NCI-H1436 treated with DMSO at 0.1 percent for 48 hours (cell line): Measurements from ENCODE around the gene P4HTM.

Experiments
- DNase-seq: peaks from one replicate; lab custom pipeline; 2025; lab: John Stamatoyannopoulos, UW

The P4HTM gene

DNA sequence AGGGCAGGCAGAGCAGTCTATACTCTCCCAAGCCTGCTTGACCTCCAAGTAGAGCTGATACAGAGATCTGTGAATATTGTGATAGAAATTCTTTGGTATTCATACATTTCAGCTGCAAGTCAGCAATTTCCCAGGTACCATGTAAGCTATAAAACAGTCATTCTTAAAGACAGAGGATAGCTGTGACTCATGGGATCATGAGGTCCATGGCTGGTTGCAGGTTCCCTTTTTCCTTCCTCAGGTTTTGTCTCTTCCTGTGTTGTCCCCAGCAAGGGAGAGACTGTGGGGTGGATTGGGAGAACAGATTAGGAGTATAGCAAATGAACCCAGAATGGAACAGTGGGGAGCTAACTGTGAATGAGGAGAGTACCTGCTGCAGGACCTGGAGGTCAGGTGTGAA, 5.4 kb upstream of the P4HTM start:
- DNase-seq: no peak

GRCh38 chr3:48985831-48986376, 4.1 kb upstream of the P4HTM start:
- DNase-seq: no peak

- DNase-seq: no peak
Observed at GRCh38 chr3:48989126-48989795, 780 bp upstream of the P4HTM start.

DNA sequence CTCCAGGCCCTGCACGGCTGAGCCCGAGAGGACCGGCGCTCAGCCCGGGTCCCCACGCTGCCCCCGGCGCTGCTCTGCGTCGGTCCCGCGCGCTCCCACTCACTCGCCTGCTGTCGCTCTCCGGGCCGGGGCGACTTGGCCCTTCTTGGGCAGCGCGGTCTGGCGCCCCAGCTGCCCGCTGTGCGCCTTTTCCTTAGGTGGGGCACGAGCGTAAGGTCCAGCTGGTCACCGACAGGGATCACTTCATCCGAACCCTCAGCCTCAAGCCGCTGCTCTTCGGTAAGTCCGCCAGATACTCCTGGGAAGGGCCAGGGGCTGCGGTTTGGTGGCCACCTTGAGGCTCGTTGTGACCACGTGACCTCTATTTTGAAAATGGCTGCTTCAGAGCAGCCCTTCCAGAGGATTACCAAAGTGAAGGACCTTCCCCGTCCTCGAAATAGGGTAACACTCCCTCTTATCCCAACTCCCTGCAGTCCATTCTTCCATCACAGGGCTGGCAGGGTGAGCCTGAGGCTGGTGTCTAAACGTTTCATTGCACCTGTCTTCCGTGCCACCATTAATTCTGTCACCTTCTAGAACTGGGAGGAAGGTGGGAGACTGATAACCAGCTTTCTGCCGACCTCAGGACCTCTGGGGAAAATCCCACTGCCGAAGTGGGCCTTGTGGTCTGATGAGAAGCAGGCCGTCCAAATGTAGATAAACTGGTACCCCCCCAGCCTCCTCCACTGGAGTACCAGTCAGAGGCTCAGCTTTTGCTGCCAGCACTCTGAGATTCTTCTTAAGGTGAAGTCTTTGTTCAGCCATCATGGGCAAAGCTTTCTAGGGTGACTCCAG, 812 bp downstream of the P4HTM start:
- DNase-seq: no peak

DNA sequence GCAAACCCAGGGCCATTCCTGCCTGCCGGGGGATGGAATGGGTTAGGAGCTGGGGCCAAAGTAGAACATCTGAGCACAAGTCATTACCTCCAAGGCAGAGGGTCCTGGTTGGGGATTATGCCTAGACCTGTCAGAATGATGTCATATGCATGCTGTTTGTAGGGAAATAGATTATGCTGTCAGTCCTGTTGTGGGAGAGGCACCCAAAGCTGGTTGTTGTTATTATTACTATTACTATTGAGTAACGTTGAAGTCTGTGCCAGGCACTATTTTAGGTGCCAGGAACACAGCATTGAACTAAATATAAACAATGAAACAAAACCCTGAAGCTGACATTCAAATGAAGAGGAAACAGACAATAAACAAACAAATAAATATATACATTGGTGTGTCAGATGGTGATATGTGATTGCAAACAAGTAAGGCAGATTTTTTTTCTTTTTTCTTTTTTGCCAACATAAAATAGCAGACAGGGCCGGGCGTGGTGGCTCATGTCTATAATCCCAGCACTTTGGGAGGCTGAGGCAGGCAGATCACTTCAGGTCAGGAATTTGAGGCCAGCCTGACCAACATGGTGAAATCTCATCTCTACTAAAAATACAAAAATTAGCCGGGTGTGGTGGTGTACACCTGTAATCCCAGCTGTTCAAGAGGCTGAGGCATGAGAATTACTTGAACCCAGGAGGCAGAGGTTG, 2.0 kb downstream of the P4HTM start:
- DNase-seq: no peak

- DNase-seq: no peak
Observed at GRCh38 chr3:48993834-48994233, 3.8 kb downstream of the P4HTM start.

DNA sequence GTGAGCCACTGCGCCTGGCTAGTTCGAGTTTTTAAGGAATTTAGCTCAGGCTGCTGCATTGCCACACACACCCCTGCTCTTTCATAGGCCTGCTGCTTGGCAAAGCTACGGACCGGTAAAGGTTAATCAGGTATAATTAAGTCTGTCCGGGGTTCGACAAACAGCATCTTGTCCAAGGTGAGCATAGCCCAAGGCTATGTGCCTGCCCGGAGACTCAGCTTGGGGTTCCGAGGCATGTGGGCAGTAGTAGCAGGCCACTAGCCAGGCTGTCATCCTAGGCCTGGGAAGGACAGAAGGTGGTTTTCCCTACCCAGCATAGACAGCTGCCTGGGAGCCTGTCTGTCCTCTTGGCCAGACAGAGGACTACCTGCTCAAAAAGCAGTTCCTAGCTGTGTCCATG, 6.6 kb downstream of the P4HTM start:
- no peak for DNase-seq

DNA sequence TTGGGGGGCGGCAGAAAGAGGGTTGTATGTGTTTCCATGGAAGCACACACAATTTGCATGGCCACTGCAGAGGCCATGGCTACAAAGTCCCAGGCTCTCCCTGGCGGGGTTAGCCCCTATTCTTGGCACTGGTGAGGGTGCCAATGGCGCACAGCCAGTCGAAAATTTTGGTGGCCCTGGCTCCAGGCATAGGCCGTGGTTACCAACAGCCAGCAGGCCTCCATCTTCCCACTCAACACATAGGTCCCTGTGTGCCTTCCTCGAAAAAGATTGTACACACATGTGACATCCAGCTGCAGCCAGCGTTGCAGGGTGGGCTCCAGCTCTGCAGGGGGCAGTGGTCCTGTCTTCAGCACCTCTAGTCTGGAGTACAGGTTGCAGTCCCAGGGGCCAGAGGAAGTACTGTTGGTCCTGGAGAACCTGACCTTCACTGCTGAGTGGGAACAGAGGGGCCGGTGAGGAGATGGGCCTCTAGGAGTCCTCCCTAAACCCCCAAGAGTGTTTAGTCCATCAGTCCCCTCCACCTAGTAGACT, 7.1 kb downstream of the P4HTM start:
- DNase-seq: no peak

- no peak for DNase-seq
Observed at GRCh38 chr3:48997714-48998637, 7.9 kb downstream of the P4HTM start.

GRCh38 chr3:48999085-48999858, 9.2 kb downstream of the P4HTM start:
- no peak for DNase-seq

DNA sequence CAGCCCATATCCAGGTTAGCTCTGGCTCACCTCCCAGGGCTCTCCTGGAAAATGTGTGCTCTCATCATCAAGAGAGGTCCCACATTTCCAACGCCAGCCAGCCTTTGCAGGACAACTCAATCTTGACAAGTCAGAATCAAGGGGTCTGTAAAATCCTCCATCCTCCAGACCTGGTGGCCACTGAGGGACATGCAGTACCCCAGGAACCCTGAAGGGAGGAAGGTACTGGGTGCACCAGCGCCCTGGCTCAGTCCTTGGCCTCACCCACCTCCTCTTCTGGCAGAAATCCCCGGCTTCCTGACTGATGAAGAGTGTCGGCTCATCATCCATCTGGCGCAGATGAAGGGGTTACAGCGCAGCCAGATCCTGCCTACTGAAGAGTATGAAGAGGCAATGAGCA, 11.1 kb downstream of the P4HTM start:
- no peak for DNase-seq

- DNase-seq: no peak
Observed at GRCh38 chr3:49004352-49005302, 14.6 kb downstream of the P4HTM start.

DNA sequence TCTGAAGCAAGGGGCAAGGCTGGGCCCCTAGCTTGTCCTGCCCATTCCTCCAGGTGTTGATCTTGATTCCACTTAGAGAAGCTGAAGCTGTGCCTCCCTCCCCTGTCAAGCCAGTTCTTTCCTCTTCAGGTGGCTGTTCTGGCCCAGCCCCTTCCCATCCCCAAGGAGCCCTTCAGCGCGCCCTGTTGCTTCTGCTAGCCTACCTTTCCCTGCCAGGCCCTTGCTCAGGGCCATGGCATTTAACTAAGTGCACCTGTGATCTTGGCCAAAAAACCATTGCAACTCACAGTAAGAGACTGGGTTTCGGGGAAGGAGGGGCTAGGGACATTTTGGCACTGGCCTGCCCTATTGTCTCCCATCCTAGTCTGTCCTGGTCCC, 15.3 kb downstream of the P4HTM start:
- DNase-seq: no peak

DNA sequence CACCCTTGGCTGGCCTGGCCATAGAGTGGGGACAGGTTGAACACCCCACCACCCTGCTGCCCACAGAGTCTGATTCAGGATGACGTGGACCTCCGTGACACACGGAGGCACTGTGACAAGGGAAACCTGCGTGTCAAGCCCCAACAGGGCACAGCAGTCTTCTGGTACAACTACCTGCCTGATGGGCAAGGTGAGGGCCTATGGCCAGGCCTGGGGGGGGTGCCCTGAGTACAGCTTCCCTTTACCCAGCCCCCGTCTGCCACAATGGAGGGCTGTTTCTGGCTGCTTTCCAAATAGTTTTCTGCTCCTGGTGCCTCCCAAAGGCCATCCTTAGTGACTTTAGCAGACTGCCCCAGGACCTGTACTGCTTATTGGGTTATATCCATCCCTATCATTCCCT, 16.0 kb downstream of the P4HTM start:
- DNase-seq: no peak

- no peak for DNase-seq
Observed at GRCh38 chr3:49006408-49007067, 16.5 kb downstream of the P4HTM start.

GRCh38 chr3:49007068-49007770, 17.2 kb downstream of the P4HTM start, which contains the start of gene WDR6:
WDR6 (plus strand) TSS chr3:49007391; CDS start chr3:49007432, 41 bp downstream.
- peak; percentile 61 for DNase-seq

GRCh38 chr3:49007771-49008528, 17.9 kb downstream of the P4HTM start:
- DNase-seq: no peak
